Measurements from ENCODE around the gene GPR158.

DNA sequence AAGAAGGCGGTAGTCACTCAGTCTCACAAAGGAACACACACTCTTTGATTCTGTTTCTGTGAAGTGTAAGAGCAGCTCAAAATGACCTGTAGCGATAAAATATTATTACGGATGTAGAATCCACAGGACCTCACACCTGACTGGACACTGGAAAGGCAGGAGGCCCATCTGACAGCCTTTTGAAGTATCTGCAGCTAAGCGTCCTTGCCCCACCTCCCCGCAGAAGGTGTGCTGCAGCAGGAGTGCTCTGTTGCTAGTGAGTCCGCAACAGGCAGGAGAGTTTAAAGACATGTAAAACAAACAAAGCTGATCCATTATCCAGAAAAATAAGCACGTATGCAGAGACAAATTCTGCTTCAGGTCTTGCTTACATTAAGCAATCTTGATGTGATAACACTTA lies 355.5 kb downstream of the GPR158 start:
- TF ChIP-seq, protein P1, sequence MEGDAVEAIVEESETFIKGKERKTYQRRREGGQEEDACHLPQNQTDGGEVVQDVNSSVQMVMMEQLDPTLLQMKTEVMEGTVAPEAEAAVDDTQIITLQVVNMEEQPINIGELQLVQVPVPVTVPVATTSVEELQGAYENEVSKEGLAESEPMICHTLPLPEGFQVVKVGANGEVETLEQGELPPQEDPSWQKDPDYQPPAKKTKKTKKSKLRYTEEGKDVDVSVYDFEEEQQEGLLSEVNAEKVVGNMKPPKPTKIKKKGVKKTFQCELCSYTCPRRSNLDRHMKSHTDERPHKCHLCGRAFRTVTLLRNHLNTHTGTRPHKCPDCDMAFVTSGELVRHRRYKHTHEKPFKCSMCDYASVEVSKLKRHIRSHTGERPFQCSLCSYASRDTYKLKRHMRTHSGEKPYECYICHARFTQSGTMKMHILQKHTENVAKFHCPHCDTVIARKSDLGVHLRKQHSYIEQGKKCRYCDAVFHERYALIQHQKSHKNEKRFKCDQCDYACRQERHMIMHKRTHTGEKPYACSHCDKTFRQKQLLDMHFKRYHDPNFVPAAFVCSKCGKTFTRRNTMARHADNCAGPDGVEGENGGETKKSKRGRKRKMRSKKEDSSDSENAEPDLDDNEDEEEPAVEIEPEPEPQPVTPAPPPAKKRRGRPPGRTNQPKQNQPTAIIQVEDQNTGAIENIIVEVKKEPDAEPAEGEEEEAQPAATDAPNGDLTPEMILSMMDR (IDR thresholded peaks at IDR 0.05): no peak
- no peak for TF ChIP-seq POLR2A (IDR thresholded peaks at IDR 0.05)
